ENCODE measurements around the gene HES4.

The HES4 gene

GRCh38 chr1:1027791-1028190, 27.9 kb upstream of the HES4 start:
- in situ Hi-C loops (cut with MboI; ENCODE audit: low pct_unique_long_range_greater_than_20kb, low sequenced_read_pairs, unreplicated experiment), result no loop called here
- DNase-seq (ENCODE audit: low spot score), result no peak
- TF ChIP-seq, protein P1, sequence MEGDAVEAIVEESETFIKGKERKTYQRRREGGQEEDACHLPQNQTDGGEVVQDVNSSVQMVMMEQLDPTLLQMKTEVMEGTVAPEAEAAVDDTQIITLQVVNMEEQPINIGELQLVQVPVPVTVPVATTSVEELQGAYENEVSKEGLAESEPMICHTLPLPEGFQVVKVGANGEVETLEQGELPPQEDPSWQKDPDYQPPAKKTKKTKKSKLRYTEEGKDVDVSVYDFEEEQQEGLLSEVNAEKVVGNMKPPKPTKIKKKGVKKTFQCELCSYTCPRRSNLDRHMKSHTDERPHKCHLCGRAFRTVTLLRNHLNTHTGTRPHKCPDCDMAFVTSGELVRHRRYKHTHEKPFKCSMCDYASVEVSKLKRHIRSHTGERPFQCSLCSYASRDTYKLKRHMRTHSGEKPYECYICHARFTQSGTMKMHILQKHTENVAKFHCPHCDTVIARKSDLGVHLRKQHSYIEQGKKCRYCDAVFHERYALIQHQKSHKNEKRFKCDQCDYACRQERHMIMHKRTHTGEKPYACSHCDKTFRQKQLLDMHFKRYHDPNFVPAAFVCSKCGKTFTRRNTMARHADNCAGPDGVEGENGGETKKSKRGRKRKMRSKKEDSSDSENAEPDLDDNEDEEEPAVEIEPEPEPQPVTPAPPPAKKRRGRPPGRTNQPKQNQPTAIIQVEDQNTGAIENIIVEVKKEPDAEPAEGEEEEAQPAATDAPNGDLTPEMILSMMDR (IDR thresholded peaks at IDR 0.05; ENCODE audit: extremely low read depth, insufficient read depth, missing control alignments), result no peak

DNA sequence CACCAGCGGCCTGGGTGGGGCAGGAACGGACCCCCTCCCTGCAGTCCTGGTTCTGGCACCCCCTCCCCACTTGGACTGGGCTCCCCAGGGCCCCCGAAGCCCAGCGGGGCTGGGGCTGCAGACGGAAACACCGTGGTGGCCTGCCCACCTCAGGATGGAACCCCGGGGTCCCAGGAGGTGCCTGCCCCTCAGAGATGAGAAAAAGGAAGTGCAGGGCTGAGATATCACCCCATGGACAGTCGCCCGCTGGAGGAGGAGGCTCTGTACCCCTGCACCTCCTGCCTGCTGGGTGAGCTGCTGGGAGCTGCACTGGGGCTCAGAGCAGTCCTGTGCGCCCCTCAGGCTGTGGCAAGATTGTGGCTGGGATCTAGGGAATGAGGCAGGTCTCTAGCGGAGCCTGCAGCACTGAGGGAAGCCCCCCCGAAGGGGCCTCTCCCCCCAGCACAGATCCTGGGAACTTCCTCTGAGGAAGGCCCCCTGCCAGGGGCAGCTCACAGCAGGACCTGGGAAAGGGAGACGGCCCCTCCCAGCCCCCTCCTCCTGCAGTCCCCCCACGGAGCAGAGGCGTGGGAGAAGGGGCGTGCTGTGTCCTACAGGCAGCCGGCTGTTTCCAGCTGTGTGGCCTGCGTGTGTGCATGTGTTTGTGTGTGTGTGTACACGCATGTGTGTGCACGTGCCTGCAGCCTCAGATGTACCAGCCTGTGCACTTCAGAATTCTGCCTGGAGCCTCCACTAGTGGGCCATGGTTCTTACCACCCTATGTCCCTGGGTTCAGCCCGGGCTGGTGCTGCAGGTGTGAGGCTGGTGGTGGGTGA, 26.9 kb upstream of the HES4 start:
- in situ Hi-C loops (cut with MboI; ENCODE audit: low pct_unique_long_range_greater_than_20kb, low sequenced_read_pairs, unreplicated experiment), result no loop called here
- TF ChIP-seq, protein P1 (IDR thresholded peaks at IDR 0.05; ENCODE audit: extremely low read depth, insufficient read depth, missing control alignments), result no peak

DNA sequence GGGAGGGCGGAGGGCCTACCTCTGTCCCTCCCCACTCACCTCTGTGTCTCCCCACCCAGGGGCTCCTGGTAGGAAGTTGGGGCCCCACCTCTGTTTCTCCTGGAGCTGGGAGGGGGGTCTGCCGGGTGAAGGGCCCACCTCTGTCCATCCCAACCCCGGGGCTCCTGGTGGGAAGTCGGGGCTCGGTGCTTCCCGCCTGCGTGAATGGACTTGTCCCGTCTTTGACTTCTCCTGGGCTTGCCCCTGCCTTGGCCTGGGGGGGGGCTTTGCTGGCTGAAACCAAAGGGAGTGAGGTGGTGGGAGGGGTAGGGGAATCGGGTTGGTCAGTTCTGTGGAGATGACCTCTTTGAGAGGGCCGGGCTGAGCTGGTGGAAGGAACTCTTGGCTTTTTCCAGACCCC, 25.8 kb upstream of the HES4 start:
- TF ChIP-seq, protein P1 (IDR thresholded peaks at IDR 0.05; ENCODE audit: extremely low read depth, insufficient read depth, missing control alignments), result no peak
- DNase-seq (ENCODE audit: low spot score), result no peak
- in situ Hi-C loops (cut with MboI; ENCODE audit: low pct_unique_long_range_greater_than_20kb, low sequenced_read_pairs, unreplicated experiment), result no loop called here

More for the DNA sequence above, 26.9 kb upstream of the HES4 start:
- DNase-seq (ENCODE audit: low spot score), result no peak

- in situ Hi-C loops (cut with MboI; ENCODE audit: low pct_unique_long_range_greater_than_20kb, low sequenced_read_pairs, unreplicated experiment), result no loop called here
- TF ChIP-seq, protein P1 (IDR thresholded peaks at IDR 0.05; ENCODE audit: extremely low read depth, insufficient read depth, missing control alignments), result no peak
- no peak for DNase-seq (ENCODE audit: low spot score)
Observed at GRCh38 chr1:1024771-1025699, 25.1 kb upstream of the HES4 start.

GRCh38 chr1:1024149-1024770, 24.4 kb upstream of the HES4 start:
- in situ Hi-C loops (cut with MboI; ENCODE audit: low pct_unique_long_range_greater_than_20kb, low sequenced_read_pairs, unreplicated experiment), result no loop called here
- DNase-seq (ENCODE audit: low spot score), result no peak
- TF ChIP-seq, protein P1 (IDR thresholded peaks at IDR 0.05; ENCODE audit: extremely low read depth, insufficient read depth, missing control alignments), result no peak

DNA sequence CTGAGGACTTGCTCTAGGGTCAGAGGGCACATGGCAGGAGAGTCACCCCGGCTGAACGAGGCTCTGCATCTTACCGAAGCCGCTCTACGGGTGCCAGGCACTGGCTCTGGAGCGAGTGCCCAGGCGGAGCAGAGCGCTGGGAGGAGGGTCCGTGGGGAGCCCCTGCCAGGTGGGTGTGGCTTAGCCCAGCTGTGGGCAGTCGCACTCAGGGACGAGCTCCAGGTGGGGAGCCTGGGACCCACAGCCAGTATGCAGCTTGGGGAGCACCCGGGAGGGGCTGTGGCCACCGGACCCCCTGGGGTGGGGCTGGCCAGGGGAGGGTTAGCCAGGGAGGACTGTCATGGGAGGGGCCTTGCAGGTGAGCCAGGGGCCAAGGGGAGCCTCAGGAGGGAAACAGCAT, 23.8 kb upstream of the HES4 start:
- TF ChIP-seq, protein P1 (IDR thresholded peaks at IDR 0.05; ENCODE audit: extremely low read depth, insufficient read depth, missing control alignments), result no peak
- in situ Hi-C loops (cut with MboI; ENCODE audit: low pct_unique_long_range_greater_than_20kb, low sequenced_read_pairs, unreplicated experiment), result no loop called here

More for the DNA sequence above, 23.8 kb upstream of the HES4 start:
- DNase-seq (ENCODE audit: low spot score), result no peak
